OCI-LY1 (cell line): ENCODE results near the gene USP53.

ENCODE experiments used
- H2AFZ ChIP-seq: fragments of 200-600 bp; sonication (generic), shearing (Covaris generic); 2 replicates; pipeline ENCODE4 v1.6.0; 2014; ENCODE audit warnings: antibody characterized with exemption, mild to moderate bottlenecking, low read length
- H3F3A ChIP-seq: fragments of 200-600 bp; sonication (generic), shearing (Covaris generic); 2 replicates; pipeline ENCODE4 v1.6.0; 2014; ENCODE audit warnings: mild to moderate bottlenecking, antibody characterized with exemption, low read length, moderate library complexity; ENCODE audit not compliant: insufficient read depth
- H3K27ac ChIP-seq: fragments of 200-600 bp; sonication (generic); 2 replicates; pipeline ENCODE4 v1.5.1; 2014; ENCODE audit warnings: low read length, mixed run types, mild to moderate bottlenecking, low read depth; ENCODE audit not compliant: poor library complexity, severe bottlenecking
- H3K27me3 ChIP-seq: fragments of 200-600 bp; sonication (generic); 2 replicates; pipeline ENCODE4 v1.6.0; 2014; ENCODE audit warnings: antibody characterized with exemption, mild to moderate bottlenecking, low read length, moderate library complexity; ENCODE audit not compliant: insufficient read depth
- H3K36me3 ChIP-seq: fragments of 200-600 bp; sonication (generic); 2 replicates; pipeline ENCODE4 v1.6.1; 2014; ENCODE audit warnings: mild to moderate bottlenecking, antibody characterized with exemption, low read length, moderate library complexity, mixed read lengths; ENCODE audit not compliant: insufficient read depth
- H3K4me1 ChIP-seq: fragments of 200-600 bp; sonication (generic); 2 replicates; pipeline ENCODE4 v1.5.1; 2014; ENCODE audit warnings: mild to moderate bottlenecking, low read length, moderate library complexity; ENCODE audit not compliant: insufficient read depth, severe bottlenecking
- H3K4me2 ChIP-seq: fragments of 200-600 bp; sonication (generic), shearing (Covaris generic); 2 replicates; pipeline ENCODE4 v1.6.1; 2014; ENCODE audit warnings: low read length
- H3K4me3 ChIP-seq: fragments of 200-600 bp; sonication (generic); 2 replicates; pipeline ENCODE4 v1.5.1; 2014; ENCODE audit warnings: low read length, low read depth, mild to moderate bottlenecking, mixed read lengths; ENCODE audit not compliant: poor library complexity, severe bottlenecking
- H3K79me2 ChIP-seq: fragments of 200-600 bp; shearing (Covaris generic); 2 replicates; pipeline ENCODE4 v1.6.1; 2016; ENCODE audit warnings: mixed run types, low read length, mixed read lengths; ENCODE audit not compliant: insufficient read depth
- H3K9ac ChIP-seq: fragments of 200-600 bp; sonication (generic), shearing (Covaris generic); 2 replicates; pipeline ENCODE4 v1.6.1; 2014; ENCODE audit warnings: mild to moderate bottlenecking, low read length, mixed read lengths
- H3K9me2 ChIP-seq: fragments of 200-600 bp; sonication (generic), shearing (Covaris generic); 2 replicates; pipeline ENCODE4 v1.6.1; 2014; ENCODE audit warnings: low read depth, mild to moderate bottlenecking, low read length, mixed read lengths
- H3K9me3 ChIP-seq: fragments of 200-600 bp; shearing (Covaris generic); 2 replicates; pipeline ENCODE4 v1.6.1; 2014; ENCODE audit warnings: low read length, mixed read lengths
- H4K20me1 ChIP-seq: fragments of 200-600 bp; sonication (generic), shearing (Covaris generic); 2 replicates; pipeline ENCODE4 v1.6.0; 2016; ENCODE audit warnings: mild to moderate bottlenecking, low read length; ENCODE audit not compliant: insufficient read depth
- CTCF ChIP-seq: fragments of 200-600 bp; sonication (generic), shearing (Covaris generic); IDR thresholded peaks from 2 replicates; pipeline ENCODE4 v1.5.1; 2017; ENCODE audit warnings: mild to moderate bottlenecking, antibody characterized with exemption, low read length, moderate library complexity, mixed read lengths
- EZH2 ChIP-seq: fragments of 200-600 bp; sonication (generic), shearing (Covaris generic); IDR thresholded peaks from 2 replicates; pipeline ENCODE4 v1.8.0; 2017; ENCODE audit warnings: borderline replicate concordance, mixed run types, mild to moderate bottlenecking, antibody characterized with exemption, low read length, moderate library complexity, mixed read lengths

USP53 gene

GRCh38 chr4:119317990-119318389 is 105.5 kb downstream of the USP53 start:
- Histone ChIP-seq H3K9me3 (no peaks in the 10 kb centered on the region), H3K4me2 (no peak overlapping the region), H3K27ac (no peak overlapping the region), H3K36me3 (no peaks in the 10 kb centered on the region), H3F3A (no peaks in the 10 kb centered on the region), H3K27me3 (no peaks in the 10 kb centered on the region), H3K9ac (no peak overlapping the region), H4K20me1 (no peaks in the 10 kb centered on the region), H3K79me2 (no peaks in the 10 kb centered on the region), H3K4me3 (no peak overlapping the region), H2AFZ (no peak overlapping the region), H3K4me1 (no peaks in the 10 kb centered on the region), H3K9me2 (no peaks in the 10 kb centered on the region)
- TF ChIP-seq CTCF (no peak), EZH2 (no peak)

GRCh38 chr4:119321921-119322687 is 109.6 kb downstream of the USP53 start, which contains the start of gene FABP2:
Gene FABP2, minus strand, starts transcription at chr4:119322138. Its CDS starts 36 bp downstream, at chr4:119322102.
- Histone ChIP-seq H3K79me2 (no peaks in the 10 kb centered on the region), H3K4me2 (no peak within 1 kb of the TSS), H3K9me3 (no peaks in the 10 kb centered on the region), H3K4me1 (no peaks in the 10 kb centered on the region), H3F3A (no peaks in the 10 kb centered on the region), H3K36me3 (no peaks in the 10 kb centered on the region), H3K4me3 (no peak within 1 kb of the TSS), H3K9ac (no peak within 1 kb of the TSS), H2AFZ (no peak within 1 kb of the TSS), H3K9me2 (no peaks in the 10 kb centered on the region), H4K20me1 (no peaks in the 10 kb centered on the region), H3K27ac (no peak within 1 kb of the TSS), H3K27me3 (no peaks in the 10 kb centered on the region)
- TF ChIP-seq EZH2 (no peak), CTCF (no peak)

GRCh38 chr4:119328695-119329094 is 116.2 kb downstream of the USP53 start:
- TF ChIP-seq CTCF (no peak), EZH2 (no peak)
- no peaks in the 10 kb centered on the region for H3K27me3 ChIP-seq
- no peaks in the 10 kb centered on the region for H3K79me2 ChIP-seq
- no peaks in the 10 kb centered on the region for H4K20me1 ChIP-seq
- no peaks in the 10 kb centered on the region for H3F3A ChIP-seq
- H3K4me1 ChIP-seq: no peaks in the 10 kb centered on the region
- H3K9ac ChIP-seq: no peak overlapping the region
- no peak overlapping the region for H3K4me2 ChIP-seq
- H3K27ac ChIP-seq: no peak overlapping the region
- no peak overlapping the region for H3K4me3 ChIP-seq
- no peaks in the 10 kb centered on the region for H3K9me3 ChIP-seq
- H3K36me3 ChIP-seq: no peaks in the 10 kb centered on the region
- no peaks in the 10 kb centered on the region for H3K9me2 ChIP-seq
- no peak overlapping the region for H2AFZ ChIP-seq
